LNCAP (cell line): ENCODE results near the gene DIPK1B.

Source experiments
- TF ChIP-seq, protein P1 (sequence below): fragments of 450-650 bp; IDR thresholded peaks from 2 replicates; pipeline ENCODE4 v1.5.1; 2017; ENCODE audit warnings: mild to moderate bottlenecking

Gene DIPK1B

DNA sequence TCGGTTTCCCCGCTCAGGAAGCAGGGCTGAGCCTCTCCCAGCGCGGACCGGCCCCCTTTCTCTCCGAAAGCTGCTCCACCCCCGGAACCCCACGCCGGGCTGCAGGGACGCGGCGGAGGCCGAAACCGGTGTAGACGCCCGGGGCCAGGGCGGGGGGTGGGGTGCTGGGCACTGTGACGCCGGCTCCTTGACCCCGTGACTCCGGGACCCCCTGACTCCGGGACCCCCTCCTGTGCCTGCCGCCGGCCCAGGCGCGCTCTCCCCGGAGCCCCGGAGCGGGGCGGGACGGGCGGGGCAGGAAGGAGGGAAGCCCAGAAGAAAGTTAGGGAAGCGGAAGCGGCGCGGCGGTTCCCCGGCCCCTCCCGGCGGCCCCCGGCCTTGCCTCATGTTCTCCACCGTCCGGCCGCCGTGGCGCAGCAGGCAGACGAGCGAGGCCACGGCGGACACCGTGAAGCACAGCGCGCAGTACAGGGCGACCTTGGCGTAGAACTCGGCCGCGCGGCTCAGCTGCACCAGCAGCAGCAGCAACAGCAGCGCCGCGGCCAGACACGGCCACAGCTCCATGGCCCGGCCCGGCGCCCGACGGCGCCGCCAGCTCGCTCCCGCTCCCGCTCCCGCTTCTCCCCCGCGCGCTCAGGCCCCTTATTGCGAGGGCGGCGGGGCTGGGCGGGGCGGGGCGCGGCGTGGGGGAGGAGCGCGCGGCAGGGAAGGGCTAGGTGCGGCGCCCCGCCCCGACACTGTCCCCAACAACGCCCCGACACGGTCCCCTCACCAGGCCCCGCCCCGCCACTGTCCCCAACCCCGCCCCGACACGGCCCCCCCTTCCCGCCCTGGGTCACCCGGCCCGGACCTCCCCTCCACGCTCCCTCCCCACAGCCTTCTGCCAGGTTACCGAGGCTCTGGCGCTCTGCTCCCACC lies 25.3 kb upstream of the DIPK1B start, which contains the start of gene AGPAT2:
Gene AGPAT2, minus strand, starts transcription at position 664 of the 918 bp plus-strand sequence. Its CDS starts 100 bp downstream, at position 564.
- TF ChIP-seq, protein P1, sequence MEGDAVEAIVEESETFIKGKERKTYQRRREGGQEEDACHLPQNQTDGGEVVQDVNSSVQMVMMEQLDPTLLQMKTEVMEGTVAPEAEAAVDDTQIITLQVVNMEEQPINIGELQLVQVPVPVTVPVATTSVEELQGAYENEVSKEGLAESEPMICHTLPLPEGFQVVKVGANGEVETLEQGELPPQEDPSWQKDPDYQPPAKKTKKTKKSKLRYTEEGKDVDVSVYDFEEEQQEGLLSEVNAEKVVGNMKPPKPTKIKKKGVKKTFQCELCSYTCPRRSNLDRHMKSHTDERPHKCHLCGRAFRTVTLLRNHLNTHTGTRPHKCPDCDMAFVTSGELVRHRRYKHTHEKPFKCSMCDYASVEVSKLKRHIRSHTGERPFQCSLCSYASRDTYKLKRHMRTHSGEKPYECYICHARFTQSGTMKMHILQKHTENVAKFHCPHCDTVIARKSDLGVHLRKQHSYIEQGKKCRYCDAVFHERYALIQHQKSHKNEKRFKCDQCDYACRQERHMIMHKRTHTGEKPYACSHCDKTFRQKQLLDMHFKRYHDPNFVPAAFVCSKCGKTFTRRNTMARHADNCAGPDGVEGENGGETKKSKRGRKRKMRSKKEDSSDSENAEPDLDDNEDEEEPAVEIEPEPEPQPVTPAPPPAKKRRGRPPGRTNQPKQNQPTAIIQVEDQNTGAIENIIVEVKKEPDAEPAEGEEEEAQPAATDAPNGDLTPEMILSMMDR = no peak

DNA sequence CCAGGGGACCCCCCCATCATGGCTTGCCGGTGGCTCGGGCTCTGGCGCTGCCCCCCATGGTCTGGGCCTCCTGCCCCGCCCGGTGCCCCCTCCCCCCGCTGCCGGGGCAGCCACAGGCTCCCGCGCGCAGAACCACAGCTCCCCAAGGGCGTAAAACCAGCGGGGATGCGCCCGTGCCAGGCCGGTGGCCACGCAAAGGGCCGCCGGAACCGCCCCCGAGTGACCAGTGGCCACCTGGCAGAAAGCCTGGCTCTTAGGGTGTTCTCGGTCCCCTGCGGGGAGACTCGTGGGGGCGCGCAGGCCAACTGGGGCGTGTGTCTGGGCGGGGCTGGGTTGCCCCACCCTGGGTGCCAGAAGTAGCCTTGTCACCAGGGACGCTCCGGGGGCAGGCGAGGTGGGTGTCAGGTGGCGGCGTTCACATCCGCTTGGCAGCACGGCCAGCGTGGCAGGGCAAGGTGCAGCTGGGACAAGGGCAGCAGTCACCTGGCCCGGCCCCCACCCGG lies 24.6 kb upstream of the DIPK1B start:
- TF ChIP-seq, protein P1 = no peak

DNA sequence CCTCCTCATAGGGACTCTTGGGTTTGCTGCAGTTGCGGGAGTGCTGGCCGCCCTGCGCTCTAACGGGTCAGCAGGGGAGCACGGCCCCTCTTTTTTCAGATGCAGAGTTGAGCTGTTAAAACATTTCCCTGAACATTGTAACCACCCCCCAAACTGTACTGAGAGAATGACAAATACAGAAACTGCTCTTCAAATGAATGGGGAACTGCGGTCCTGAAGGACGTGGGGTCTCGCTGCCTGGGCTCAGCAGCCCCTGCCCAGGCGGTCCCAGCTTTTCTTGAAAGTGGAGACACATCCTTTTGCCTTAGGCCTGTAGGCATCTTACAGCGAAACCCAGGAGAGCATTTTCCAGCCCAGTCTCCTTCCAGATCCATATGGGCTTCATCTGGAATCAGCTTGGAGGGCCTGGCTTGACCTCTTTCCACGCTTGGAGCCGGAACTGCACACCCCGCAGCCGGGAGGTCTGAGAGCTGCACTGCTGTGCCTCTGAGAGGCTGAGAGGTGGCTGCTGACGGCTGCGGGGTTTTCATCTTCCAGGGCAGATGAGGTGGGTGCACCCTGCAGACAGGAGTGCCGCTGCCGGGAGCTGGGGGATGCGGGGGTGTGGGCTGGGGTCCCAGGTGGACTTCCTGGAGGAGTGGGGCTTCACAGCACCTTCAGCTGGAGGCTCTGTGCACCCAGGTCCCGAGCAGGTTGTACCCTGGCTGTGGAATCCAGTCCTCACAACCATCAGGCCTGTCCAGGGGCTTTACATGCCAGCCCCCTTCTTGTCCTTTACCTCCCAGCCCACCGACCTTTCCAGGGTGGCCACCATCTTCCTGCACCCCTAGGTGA lies 23.9 kb upstream of the DIPK1B start:
- TF ChIP-seq, protein P1 = no peak

DNA sequence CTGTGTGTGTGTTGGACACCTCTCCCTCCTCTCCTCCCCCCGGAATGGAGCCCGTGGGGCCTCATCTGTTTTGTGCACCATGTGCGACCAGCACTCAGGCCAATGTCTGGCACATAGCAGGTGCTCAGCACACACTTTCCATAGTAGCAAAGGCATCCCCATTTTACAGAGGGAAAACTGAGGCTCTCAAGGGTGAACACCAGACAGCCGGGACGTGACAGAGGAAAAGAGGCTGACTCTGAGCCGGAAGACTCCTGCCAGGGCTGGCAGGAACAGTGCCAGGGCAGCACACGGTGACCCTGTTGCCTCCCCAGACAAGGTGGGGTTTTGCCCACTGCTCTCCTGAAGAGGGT lies 23.3 kb upstream of the DIPK1B start:
- TF ChIP-seq, protein P1 = no peak

DNA sequence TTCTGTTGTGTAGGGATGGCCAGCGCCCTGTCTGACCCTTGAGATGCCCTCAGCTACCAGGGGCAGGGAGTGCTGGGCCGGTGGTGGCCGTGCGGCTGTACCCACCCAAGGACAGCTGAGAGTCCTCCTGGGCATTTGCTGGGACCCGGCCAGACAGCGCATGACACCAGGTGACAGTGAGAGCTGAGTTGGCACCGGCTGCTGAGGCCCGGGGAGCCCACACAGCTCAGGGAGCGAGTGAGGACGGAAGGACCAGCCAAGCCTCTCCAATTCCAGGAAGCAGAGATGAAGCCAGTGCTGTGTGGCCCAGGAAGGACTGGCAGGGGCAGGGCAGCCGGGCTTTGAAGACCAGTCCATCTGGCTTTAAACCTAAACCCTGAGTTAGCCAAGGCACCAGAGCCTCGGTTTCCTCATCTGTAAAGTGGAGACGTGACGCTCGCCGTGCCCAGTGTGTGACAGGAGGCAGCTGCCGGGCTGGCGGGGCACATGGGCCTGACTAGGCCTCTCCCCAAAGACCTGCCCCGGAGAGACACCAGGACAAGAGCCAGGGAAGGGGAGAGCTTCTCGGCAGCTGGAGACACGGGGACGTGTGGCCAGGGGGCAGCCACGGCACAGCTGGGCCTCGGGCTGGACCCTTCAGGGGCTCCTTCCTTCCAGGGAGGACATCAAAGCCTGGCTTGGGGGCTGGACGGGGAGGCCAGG lies 22.1 kb upstream of the DIPK1B start:
- TF ChIP-seq, protein P1 = no peak

DNA sequence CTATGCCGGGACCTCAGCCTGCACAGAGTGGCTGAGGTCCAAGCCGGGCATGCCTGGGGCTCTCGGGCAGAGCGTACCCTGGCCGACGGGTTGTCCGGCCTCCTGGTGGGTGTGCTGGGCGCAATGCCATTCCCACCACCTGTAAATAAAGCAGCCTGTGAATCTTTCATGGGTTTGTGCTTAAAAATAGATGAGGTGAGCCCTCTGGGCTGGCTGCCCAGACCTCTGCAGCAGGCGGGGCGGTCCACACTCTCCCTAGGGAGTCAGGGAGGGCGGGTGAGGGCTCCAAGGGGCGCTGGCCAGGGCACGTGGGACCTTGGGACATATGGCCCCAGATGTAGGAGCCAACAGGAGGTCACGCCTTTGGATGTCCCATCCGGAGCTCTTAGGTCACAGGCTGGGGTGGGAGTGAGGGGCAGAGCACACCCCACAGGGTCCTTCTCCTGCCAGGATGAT lies 21.5 kb upstream of the DIPK1B start:
- TF ChIP-seq, protein P1 = no peak
